IMR-90 (cell line): ENCODE measurements around the gene CAMTA2. TPM values are rescaled to one million over a fixed set of nuclear protein-coding genes. Genes with fewer than 3 reads are reported as not detected.

Experiments
- ATAC-seq: fragments of 200-7000 bp; cut with Tn5 transposase; 2 replicates; pipeline ENCODE4 v1.9.1; 2020; ENCODE audit warnings: low read depth, mild to moderate bottlenecking, moderate library complexity
- BruUV-seq: library from RNA; stranded (reverse); fragments of 400-500 nt; replicated peaks from 2 replicates; lab custom pipeline; 2021; lab: Mats Ljungman, UMichigan
- CTCF ChIA-PET: fragments of 300-600 bp; formaldehyde crosslinking; extraction: SDS; loops from one replicate; lab custom pipeline; 2021; ENCODE audit warnings: antibody characterized with exemption; lab: Yijun Ruan, JAX
- POLR2A ChIA-PET: fragments of 300-600 bp; sonication (Branson Sonifier 250); formaldehyde crosslinking; loops from one replicate; lab custom pipeline; 2022; ENCODE audit warnings: antibody characterized with exemption; ENCODE audit not compliant: unreplicated experiment; lab: Charles Lee
- DNase-seq: peaks from one replicate; pipeline ENCODE4 v3.0.0; 2013
- H2AFZ ChIP-seq: replicated peaks from 2 replicates; pipeline ENCODE3; 2013; ENCODE audit warnings: low read length, mild to moderate bottlenecking; ENCODE audit not compliant: poor library complexity
- H2AK5ac ChIP-seq: 2 replicates; pipeline ENCODE4 v1.6.1; 2013; ENCODE audit warnings: low read depth, low read length, inconsistent platforms
- H2AK9ac ChIP-seq: replicated peaks from 2 replicates; pipeline ENCODE3; 2013; ENCODE audit warnings: mild to moderate bottlenecking, low read depth, low read length, moderate library complexity; ENCODE audit not compliant: poor library complexity
- H2BK120ac ChIP-seq: 2 replicates; pipeline ENCODE4 v1.6.1; 2013; ENCODE audit warnings: low read depth, low read length, inconsistent platforms
- H2BK15ac ChIP-seq: 3 replicates; pipeline ENCODE4 v1.6.1; 2013; ENCODE audit warnings: low read depth, low read length, inconsistent platforms
- H2BK20ac ChIP-seq: 2 replicates; pipeline ENCODE4 v1.6.1; 2013; ENCODE audit warnings: low read depth, mild to moderate bottlenecking, inconsistent platforms, low read length, moderate library complexity
- H2BK5ac ChIP-seq: 2 replicates; pipeline ENCODE4 v1.6.1; 2013; ENCODE audit warnings: mild to moderate bottlenecking, low read depth, low read length, inconsistent platforms; ENCODE audit not compliant: poor library complexity, severe bottlenecking
- H3K14ac ChIP-seq: replicated peaks from 2 replicates; pipeline ENCODE4 v1.6.1; 2013; ENCODE audit warnings: low read depth, low read length, inconsistent platforms
- H3K18ac ChIP-seq: 2 replicates; pipeline ENCODE4 v1.6.1; 2013; ENCODE audit warnings: low read depth, low read length, control low read depth
- H3K23ac ChIP-seq: 2 replicates; pipeline ENCODE4 v1.6.1; 2013; ENCODE audit warnings: low read depth, low read length, inconsistent platforms
- H3K27ac ChIP-seq: 2 replicates; pipeline ENCODE4 v1.5.1; 2013; ENCODE audit warnings: mild to moderate bottlenecking, control low read depth, low read length; ENCODE audit not compliant: insufficient read depth
- H3K27me3 ChIP-seq: 2 replicates; pipeline ENCODE4 v1.6.1; 2013; ENCODE audit warnings: low read length; ENCODE audit not compliant: control insufficient read depth, insufficient read depth
- H3K36me3 ChIP-seq: 2 replicates; pipeline ENCODE4 v1.6.1; 2013; ENCODE audit warnings: low read length, mixed read lengths; ENCODE audit not compliant: control insufficient read depth, insufficient read depth
- H3K4ac ChIP-seq: 2 replicates; pipeline ENCODE4 v1.6.1; 2013; ENCODE audit warnings: low read depth, low read length, inconsistent platforms
- H3K4me1 ChIP-seq: 2 replicates; pipeline ENCODE4 v1.6.1; 2013; ENCODE audit warnings: low read length, mixed read lengths; ENCODE audit not compliant: control insufficient read depth, insufficient read depth
- H3K4me2 ChIP-seq: 2 replicates; pipeline ENCODE4 v1.6.1; 2013; ENCODE audit warnings: low read depth, mild to moderate bottlenecking, control low read depth, low read length, moderate library complexity
- H3K4me3 ChIP-seq: 2 replicates; pipeline ENCODE4 v1.5.1; 2013; ENCODE audit warnings: low read depth, mild to moderate bottlenecking, control low read depth, low read length, moderate library complexity; ENCODE audit not compliant: insufficient read depth
- H3K56ac ChIP-seq: 2 replicates; pipeline ENCODE4 v1.6.1; 2013; ENCODE audit warnings: low read length, inconsistent platforms; ENCODE audit not compliant: insufficient read depth; ENCODE audit errors: extremely low read depth
- H3K79me1 ChIP-seq, 2 experiments: 2 replicates each; pipeline ENCODE4 v1.6.1; 2013; ENCODE audit warnings: low read length in 2 of 2, inconsistent platforms in 1 of 2, low read depth in 1 of 2
- H3K9ac ChIP-seq: 2 replicates; pipeline ENCODE4 v1.6.1; 2013; ENCODE audit warnings: low read depth, low read length, control low read depth
- H3K9me1 ChIP-seq: 2 replicates; pipeline ENCODE4 v1.6.1; 2013; ENCODE audit warnings: low read length, inconsistent platforms; ENCODE audit not compliant: insufficient read depth
- H3K9me3 ChIP-seq: 2 replicates; pipeline ENCODE4 v1.6.1; 2013; ENCODE audit warnings: low read length; ENCODE audit not compliant: control insufficient read depth, insufficient read depth
- H4K20me1 ChIP-seq: 2 replicates; pipeline ENCODE4 v1.6.1; 2013; ENCODE audit warnings: low read length, inconsistent platforms; ENCODE audit not compliant: insufficient read depth
- H4K5ac ChIP-seq: 2 replicates; pipeline ENCODE4 v1.6.1; 2013; ENCODE audit warnings: mild to moderate bottlenecking, low read depth, low read length, control low read depth
- H4K8ac ChIP-seq, 2 experiments: 2 replicates each; pipeline ENCODE4 v1.6.1; 2013; ENCODE audit warnings: low read depth in 2 of 2, low read length in 2 of 2, control low read depth in 1 of 2, inconsistent platforms in 1 of 2
- H4K91ac ChIP-seq: 2 replicates; pipeline ENCODE4 v1.6.1; 2013; ENCODE audit warnings: low read depth, low read length, inconsistent platforms; ENCODE audit not compliant: insufficient read depth
- BHLHE40 ChIP-seq: fragments of 150-350 bp; IDR thresholded peaks from 2 replicates; pipeline ENCODE4 v1.6.1; 2016; ENCODE audit warnings: mild to moderate bottlenecking, low read depth, low read length
- CEBPB ChIP-seq: IDR thresholded peaks from 2 replicates; pipeline ENCODE4 v1.6.1; 2012; ENCODE audit warnings: low read depth, low read length, improper control_type of control experiment
- CHD1 ChIP-seq: IDR thresholded peaks from 2 replicates; pipeline ENCODE4 v1.6.1; 2012; ENCODE audit warnings: low read depth, low read length, improper control_type of control experiment
- CTCF ChIP-seq: conservative IDR thresholded peaks from 2 replicates; pipeline ENCODE4 v1.5.1; 2012; ENCODE audit warnings: mild to moderate bottlenecking, low read depth, low read length, improper control_type of control experiment
- ELK1 ChIP-seq: fragments of 150-350 bp; IDR thresholded peaks from 2 replicates; pipeline ENCODE4 v1.6.1; 2016; ENCODE audit warnings: low read depth, mild to moderate bottlenecking, low read length, moderate library complexity, borderline replicate concordance
- FOS ChIP-seq: fragments of 150-350 bp; IDR thresholded peaks from 2 replicates; pipeline ENCODE4 v1.6.1; 2016; ENCODE audit warnings: low read depth, low read length
- MAFK ChIP-seq: IDR thresholded peaks from 2 replicates; pipeline ENCODE4 v1.6.1; 2012; ENCODE audit warnings: low read depth, low read length, improper control_type of control experiment
- MAZ ChIP-seq: IDR thresholded peaks from 2 replicates; pipeline ENCODE4 v1.6.1; 2012; ENCODE audit warnings: low read depth, mild to moderate bottlenecking, low read length, improper control_type of control experiment, moderate library complexity, borderline replicate concordance
- MXI1 ChIP-seq: IDR thresholded peaks from 2 replicates; pipeline ENCODE4 v1.6.1; 2012; ENCODE audit warnings: low read depth, mild to moderate bottlenecking, low read length, moderate library complexity, borderline replicate concordance
- NFE2L2 ChIP-seq: fragments of 150-350 bp; IDR thresholded peaks from 2 replicates; pipeline ENCODE4 v1.6.1; 2016; ENCODE audit warnings: low read depth, mild to moderate bottlenecking, low read length
- POLR2A ChIP-seq: IDR thresholded peaks from 2 replicates; pipeline ENCODE4 v1.6.1; 2012; ENCODE audit warnings: mild to moderate bottlenecking, low read depth, low read length
- RAD21 ChIP-seq: IDR thresholded peaks from 2 replicates; pipeline ENCODE4 v1.6.1; 2012; ENCODE audit warnings: low read length, improper control_type of control experiment
- RCOR1 ChIP-seq: IDR thresholded peaks from 2 replicates; pipeline ENCODE4 v1.6.1; 2012; ENCODE audit warnings: mild to moderate bottlenecking, low read length, improper control_type of control experiment; ENCODE audit not compliant: insufficient replicate concordance
- RFX5 ChIP-seq: IDR thresholded peaks from 2 replicates; pipeline ENCODE4 v1.8.0; 2012; ENCODE audit warnings: low read depth, mild to moderate bottlenecking, low read length, moderate library complexity
- SMC3 ChIP-seq: fragments of 150-350 bp; IDR thresholded peaks from 2 replicates; pipeline ENCODE4 v1.6.1; 2016; ENCODE audit warnings: low read depth, mild to moderate bottlenecking, antibody characterized with exemption, low read length, moderate library complexity
- USF2 ChIP-seq: fragments of 150-350 bp; IDR thresholded peaks from 2 replicates; pipeline ENCODE4 v1.6.1; 2017; ENCODE audit warnings: mild to moderate bottlenecking, antibody characterized with exemption, low read length, low read depth
- WGBS, 2 experiments: methylation state at CpG; one replicate each; pipeline versions ENCODE4 v1.1.5 to v1.1.7; 2013; ENCODE audit warnings: missing lambda C conversion rate in 2 of 2; ENCODE audit not compliant: insufficient read length in 1 of 2; ENCODE audit errors: extremely low coverage in 2 of 2; 5-methylcytosine and 5-hydroxymethylcytosine counted together
- dilution Hi-C: fragments of 300-500 bp; cut with HindIII; formaldehyde crosslinking; loops from one replicate; pipeline ENCODE4 v1.14.3; 2018; ENCODE audit warnings: low sequenced_read_pairs; ENCODE audit not compliant: unreplicated experiment
- in situ Hi-C: fragments of 300-500 bp; cut with MboI; formaldehyde crosslinking; loops from 3 replicates; pipeline ENCODE4 v1.14.3; 2019; ENCODE audit warnings: low sequenced_read_pairs, inconsistent platforms, mixed read lengths
- intact Hi-C: fragments of 100-400 bp; cut with micrococcal nuclease; formaldehyde crosslinking; loops from 2 replicates; pipeline ENCODE4 v1.10.0; 2022
- polyA plus RNA-seq, 3 experiments: library from polyadenylated mRNA; depleted of rRNA; stranded (reverse); fragments of >200 nt; gene quantifications; 2 replicates each; pipeline ENCODE4 v1.2.3, GENCODE V29; 2012; ENCODE audit warnings: low replicate concordance in 1 of 3
- total RNA-seq: library from RNA; depleted of rRNA; stranded (reverse); fragments of >200 nt; gene quantifications from 2 replicates; pipeline ENCODE4 v1.2.3, GENCODE V29; 2012

The CAMTA2 gene
- total and polyA plus RNA-seq, 2 of the 4 experiments (the other 2 are of a cell fraction), result 1.4 to 54.7 TPM

GRCh38 chr17:4972752-4973151, 14.7 kb downstream of the CAMTA2 start:
- Histone ChIP-seq H3K27ac (no peak overlapping the region), H3K4me2 (no peak overlapping the region), H4K8ac (no peak overlapping the region), H3K9me1 (peaks cover 22% of the 10 kb centered on the region), H3K23ac (no peak overlapping the region), H2BK20ac (no peak overlapping the region), H2AK5ac (no peak overlapping the region), H2AFZ (no peak overlapping the region), H4K20me1 (peaks cover 6% of the 10 kb centered on the region; the same call in 1 of the 2 replicates), H3K4me1 (peaks cover 14% of the 10 kb centered on the region), H3K4me3 (no peak overlapping the region), H3K9me3 (no peaks in the 10 kb centered on the region), H2AK9ac (no peak overlapping the region), H3K27me3 (no peaks in the 10 kb centered on the region), H3K4ac (no peak overlapping the region), H2BK15ac (no peak overlapping the region), H2BK5ac (no peak overlapping the region), H3K79me1 (peaks cover 10 to 58% of the 10 kb centered on the region in 2 experiments; a peak in 3 of 4 replicates), H3K56ac (no peak overlapping the region), H4K5ac (no peak overlapping the region), H3K18ac (no peak overlapping the region), H3K36me3 (peaks cover 42% of the 10 kb centered on the region), H4K91ac (no peak overlapping the region), H3K14ac (no peak overlapping the region), H2BK120ac (no peak overlapping the region), H3K9ac (no peak overlapping the region)
- in situ Hi-C loops (no loop called here), dilution Hi-C loops (no loop called here), intact Hi-C loops (no loop called here)
- ATAC-seq (no peak), DNase-seq (no peak)
- TF ChIP-seq CHD1, result no peak
- TF ChIP-seq FOS, result no peak
- TF ChIP-seq USF2, result no peak
- TF ChIP-seq RFX5, result no peak
- TF ChIP-seq NFE2L2, result no peak
- no peak for TF ChIP-seq ELK1
- TF ChIP-seq MAFK, result no peak
- TF ChIP-seq BHLHE40, result no peak
- no peak for TF ChIP-seq SMC3
- no peak for TF ChIP-seq RAD21
- no peak for TF ChIP-seq POLR2A
- TF ChIP-seq MAZ, result no peak
- no peak for TF ChIP-seq CTCF
- TF ChIP-seq CEBPB, result no peak
- no peak for TF ChIP-seq RCOR1
- TF ChIP-seq MXI1, result no peak
- BruUV-seq, result no TSS peak
- ChIA-PET POLR2A (no interaction called here), CTCF (no interaction called here)
- 65% methylated on average over 7 of the region's 12 CpGs; no CpG with 5 or more reads in 1 of the 2 experiments for WGBS, 2 experiments
